Activated gamma-delta T cell treated with anti-CD3 and anti-CD28 coated beads, Interleukin-2, amount 50 U/mL, for 16 hours (primary cell): ENCODE measurements around the gene FRS3.
A peak's percentile ranks its signal among the peaks of the same experiment; 100 is the strongest.
"Not testable (repeated sequence)": the region's sequence is repeated elsewhere in the genome, so short reads cannot be mapped to it uniquely, and the experiment has no call there.

Source experiments
- DNase-seq: peaks from one replicate; pipeline ENCODE4 v3.0.0-alpha.2; 2020; ENCODE audit warnings: low read depth

The FRS3 gene, protein sequence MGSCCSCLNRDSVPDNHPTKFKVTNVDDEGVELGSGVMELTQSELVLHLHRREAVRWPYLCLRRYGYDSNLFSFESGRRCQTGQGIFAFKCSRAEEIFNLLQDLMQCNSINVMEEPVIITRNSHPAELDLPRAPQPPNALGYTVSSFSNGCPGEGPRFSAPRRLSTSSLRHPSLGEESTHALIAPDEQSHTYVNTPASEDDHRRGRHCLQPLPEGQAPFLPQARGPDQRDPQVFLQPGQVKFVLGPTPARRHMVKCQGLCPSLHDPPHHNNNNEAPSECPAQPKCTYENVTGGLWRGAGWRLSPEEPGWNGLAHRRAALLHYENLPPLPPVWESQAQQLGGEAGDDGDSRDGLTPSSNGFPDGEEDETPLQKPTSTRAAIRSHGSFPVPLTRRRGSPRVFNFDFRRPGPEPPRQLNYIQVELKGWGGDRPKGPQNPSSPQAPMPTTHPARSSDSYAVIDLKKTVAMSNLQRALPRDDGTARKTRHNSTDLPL

DNA sequence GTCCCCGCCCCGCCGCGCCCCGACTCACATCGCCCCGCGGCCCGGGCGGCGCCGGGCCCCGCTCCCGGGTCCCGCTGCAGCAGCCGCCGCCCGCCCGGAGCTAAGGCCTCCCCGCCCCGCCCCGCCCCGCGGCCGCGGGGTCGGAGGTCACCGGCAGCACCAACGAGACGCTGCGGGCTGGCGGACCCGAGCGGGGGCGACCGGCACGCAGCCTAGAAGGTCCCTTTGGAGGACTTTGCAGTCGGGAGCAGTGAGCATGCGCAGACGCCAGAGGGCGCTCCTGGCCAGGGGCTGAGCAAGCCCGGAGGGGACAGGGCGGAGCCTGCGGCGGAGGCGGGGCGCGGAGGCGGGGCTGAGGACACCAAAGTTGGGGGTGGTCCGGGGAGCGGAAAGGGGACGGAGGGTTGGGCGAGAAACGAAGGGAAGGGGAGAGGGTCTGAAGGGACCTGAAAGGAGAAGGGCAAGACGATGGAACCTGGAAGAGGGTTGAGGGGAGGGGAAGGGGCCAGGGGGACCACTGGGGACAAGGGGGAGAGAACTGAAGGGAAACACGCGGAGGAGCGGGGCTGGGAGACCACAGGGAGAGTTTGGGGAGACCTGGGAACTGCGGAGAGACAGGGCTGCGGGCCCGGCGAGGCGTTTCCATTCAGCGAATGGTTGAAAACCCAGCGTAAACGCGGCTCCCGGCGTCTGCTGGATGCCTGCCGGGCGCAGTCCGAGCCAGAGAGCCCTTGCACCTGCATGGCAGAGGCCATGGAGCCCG lies at the start of gene FRS3:
FRS3 (minus strand) TSS at position 113 of the 763 bp plus-strand sequence. CDS start 2,913 bp downstream, outside the sequence.
- peak; percentile 99 for DNase-seq

DNA sequence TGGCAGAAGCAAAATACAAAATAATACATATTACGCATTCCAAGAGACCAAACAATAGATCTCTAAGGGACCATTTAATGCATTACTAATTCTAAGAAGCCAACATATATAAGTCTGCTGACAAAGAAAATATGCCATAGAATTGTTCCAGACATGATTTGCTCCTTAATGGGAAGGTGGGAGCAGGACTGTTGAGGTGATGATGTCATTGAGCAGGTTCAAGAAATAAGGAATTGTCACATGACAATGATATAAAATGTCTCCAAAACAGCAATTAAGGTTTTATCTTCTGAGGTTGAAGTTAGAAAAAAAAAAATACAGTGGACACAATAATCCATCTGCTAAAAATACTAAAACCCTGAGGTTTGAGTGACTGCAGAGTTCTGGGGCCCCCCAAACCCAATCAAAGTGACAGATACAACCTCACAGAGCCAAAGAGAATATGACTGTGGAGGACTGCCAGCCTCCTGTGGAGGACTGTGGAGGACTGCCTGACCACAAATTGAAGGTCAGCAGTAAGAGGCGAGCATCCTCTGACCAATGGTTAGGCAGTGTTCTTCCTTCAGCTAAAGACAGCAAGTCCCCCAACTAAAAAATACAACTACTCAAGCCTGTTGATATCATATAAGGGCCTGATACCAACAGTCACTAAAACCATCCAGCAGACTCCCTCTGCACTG lies 46.8 kb upstream of the FRS3 start:
- DNase-seq = no peak

DNA sequence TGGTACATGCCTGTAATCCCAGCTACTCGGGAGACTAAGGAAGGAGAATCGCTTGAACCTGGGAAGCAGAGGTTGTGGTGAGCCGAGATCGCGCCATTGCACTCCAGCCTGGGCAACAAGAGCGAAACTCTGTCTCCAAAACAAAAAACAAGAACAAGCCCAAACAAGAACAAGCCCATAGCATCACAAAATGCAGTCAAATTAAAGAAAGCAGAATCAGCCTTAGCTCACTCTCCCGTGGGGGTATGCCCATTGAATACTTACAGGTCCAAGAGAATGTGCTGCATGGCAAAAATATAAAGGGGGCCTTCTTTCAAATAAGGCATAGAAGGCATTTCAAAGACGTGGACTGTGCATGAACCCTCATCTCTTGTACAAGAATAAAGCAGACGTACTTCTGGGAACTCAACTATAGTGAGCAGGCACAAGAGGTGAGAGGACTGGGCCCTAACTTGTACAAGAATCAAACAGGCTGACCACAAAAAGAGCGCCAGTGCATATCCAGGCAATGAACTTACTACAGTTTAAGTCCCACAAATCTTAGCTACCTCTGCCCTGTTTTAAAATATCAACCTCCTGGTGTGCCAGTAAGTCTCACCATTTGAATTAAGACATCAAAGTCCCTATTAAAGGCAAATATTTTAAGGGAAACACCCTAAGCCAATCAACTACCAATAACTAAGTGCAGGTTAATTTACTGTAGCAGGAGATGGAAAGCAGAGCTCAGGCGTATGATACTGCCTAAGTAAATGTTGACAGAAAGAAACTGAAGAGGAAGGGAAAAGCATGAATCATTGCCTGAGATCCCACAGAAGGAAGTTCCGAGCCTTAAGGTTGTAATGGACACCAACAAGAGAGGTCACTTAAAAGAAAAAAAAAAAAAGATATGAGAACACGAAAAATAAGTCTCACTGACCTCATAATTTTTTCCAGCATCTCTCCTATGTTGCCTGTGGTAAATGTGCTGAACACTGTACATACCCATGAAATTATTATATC lies 45.2 kb upstream of the FRS3 start:
- no peak for DNase-seq

DNA sequence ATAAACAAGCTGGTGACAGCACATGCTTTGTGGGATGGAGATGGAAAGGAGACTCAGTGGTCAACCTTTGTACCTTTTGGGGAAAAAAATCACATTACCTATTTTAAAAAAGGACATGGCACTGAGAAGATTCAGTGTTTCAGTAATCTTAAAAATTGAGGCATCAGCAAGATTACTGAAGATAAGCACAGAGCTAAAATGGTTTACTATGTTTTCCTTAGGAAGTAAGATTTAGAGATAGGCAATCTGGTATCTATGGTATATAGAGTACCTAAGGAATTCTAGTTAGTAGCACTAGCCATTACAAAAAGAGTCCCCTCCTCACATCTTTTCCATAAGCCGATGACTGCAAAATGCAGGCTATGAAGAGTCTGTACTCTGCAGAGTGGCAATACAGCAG lies 43.5 kb upstream of the FRS3 start:
- no peak for DNase-seq

DNA sequence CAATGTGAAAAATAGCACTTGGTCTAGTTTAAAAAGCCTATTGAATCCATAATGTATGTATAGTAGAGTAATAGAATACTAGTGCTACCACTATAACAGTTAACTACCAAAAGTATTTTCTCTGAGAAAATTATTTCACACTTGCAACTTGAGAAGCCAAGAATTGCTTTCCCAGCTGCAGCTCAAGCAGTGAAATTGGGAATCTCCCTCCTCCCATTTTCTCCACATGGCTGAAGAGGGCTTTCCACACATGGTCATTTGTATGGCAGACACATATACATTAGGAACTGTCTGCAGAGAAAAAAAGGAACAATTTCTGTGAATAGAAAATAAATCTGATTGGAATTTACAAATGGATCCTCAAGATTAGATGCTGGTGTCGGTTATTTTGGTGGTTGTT lies 42.3 kb upstream of the FRS3 start:
- DNase-seq = no peak

DNA sequence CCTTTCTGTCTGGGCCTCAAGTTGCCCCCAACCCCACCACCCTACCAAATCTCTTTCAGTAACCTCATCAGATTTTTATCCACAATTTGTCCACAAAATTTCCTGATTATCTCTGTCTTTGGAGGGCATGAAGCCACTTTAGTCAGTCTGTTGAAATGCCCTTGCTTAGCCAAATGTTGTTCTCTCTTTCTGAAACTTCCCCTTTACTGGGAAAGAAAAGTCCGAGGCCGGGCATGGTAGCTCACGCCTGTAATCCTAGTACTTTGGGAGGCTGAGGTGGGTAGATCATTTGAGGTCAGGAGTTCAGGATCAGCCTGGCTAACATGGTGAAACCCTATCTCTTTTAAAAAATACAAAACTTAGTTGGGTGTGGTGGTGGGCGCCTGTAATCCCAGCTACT lies 41.6 kb upstream of the FRS3 start:
- DNase-seq = no peak

DNA sequence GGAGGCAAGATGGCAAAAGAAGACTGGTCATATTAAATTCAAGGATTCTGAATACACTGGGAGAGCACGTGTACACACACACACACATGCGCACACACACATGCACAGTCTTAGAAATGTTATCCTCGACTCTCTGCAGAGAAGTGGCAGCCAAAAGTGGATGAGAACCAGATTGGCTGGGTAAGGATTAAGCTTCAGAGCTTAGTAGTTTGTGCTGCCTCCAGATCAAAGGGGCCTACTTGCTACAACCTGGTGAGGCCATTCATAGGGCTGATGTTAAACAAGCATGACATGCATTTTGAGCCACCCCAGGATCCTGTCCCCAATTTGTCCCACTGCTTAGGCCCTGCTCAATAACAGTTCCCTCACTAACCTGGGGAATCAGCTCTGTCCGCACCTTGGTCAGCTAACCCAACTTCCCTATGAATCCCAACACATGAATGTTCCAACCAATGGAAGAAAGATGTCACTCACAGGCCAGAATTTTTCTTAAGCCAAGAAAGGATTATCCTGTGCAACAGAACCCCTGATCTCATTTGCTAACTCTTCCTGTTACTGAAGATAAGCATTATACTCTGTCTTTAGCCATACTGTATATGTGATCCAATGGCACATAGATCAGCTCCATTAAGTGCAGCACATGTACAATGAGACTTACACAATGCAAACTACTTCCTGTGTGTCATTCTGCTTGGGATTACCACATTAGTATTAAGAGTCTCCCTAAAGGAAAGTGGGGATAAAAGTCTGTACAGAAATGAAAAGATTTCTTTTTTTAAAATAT lies 38.8 kb upstream of the FRS3 start:
- no peak for DNase-seq

DNA sequence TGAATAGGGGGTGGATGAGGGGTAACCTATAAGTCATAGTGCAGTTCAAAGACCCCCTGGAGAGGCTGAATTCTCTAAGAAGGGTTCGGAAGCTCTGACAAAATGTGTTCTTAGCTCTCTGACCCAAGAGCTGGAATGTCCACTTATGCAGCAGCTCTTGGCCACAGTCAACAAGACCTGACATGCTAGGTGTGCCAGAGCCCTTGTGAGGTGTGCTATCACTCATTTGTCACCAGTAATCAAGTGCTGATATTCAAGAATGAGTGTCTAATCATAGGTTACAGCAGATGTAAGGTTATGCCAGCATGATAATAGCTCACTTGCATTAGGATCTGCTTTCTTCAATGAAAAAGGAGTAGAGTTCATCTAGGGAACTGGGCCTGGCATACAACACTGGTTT lies 35.9 kb upstream of the FRS3 start:
- no peak for DNase-seq

DNA sequence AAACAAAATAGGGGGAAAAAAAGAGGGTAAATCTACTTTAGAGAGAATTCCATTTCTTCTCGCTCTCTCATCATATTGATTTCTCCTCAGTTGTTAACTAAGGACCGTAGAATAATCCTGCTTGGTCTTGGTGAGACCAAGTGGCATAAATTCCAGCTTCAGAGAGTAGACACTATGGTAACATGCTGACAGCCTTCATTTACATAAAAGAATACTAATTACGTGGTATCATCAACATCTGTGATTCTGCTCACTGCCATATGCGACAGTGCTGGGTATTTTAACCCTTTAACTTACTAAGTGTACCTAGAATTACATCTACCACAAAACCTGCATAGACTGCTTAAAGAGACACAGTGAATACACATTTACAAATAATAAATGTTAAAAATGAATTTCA lies 34.9 kb upstream of the FRS3 start:
- DNase-seq = no peak

DNA sequence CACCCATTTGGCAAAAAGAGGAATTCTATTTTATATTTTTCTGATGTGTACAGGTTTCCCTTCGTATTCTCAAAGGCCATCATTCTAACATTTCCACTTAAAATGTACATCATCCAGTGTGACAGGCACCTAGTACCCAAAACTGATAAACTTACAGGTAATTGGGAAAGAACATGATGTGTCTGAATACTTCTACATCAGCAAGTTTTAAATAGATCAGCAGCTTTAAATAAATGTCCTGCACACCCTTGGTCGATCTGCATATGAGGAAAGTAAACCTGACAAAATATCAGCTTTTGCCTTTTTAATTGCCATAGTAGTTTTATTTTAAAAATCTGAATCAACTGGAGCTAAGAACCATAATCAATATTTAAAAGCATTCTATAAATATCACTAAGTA lies 34.3 kb upstream of the FRS3 start:
- DNase-seq = no peak

DNA sequence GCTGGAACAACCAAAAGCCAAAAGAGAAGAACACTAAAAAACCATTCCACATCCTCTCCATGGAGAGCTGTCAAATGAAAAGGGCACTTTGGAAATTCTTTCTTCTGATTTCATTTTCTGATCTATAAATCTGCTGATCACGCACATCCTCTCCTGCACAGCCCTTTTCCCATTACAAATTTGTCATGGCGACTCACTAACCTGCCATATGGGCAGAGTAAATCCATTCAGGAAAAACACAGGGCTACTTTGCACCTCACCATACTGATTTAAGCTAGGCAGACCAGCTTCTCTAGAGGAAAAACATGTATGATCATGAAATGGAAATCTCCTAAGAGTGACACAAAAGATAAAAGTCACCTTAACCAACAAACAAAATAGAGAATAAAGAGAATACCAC lies 33.8 kb upstream of the FRS3 start:
- no peak for DNase-seq

DNA sequence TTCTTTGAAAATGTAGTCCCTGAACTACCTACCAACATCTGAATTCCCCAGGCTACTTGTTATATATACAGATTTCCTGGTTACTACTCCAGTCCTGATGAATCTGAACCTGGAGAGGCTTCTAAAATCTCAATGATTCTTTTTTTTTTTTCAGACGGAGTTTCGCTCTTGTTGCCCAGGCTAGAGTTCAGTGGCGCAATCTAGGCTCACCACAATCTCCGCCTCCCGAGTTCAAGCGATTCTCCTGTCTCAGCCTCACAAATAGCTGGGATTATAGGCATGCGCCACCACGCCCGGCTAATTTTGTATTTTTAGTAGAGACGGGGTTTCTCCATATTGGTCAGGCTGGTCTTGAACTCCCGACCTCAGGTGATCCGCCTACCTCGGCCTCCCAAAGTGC lies 32.2 kb upstream of the FRS3 start:
- not testable (repeated sequence) for DNase-seq

DNA sequence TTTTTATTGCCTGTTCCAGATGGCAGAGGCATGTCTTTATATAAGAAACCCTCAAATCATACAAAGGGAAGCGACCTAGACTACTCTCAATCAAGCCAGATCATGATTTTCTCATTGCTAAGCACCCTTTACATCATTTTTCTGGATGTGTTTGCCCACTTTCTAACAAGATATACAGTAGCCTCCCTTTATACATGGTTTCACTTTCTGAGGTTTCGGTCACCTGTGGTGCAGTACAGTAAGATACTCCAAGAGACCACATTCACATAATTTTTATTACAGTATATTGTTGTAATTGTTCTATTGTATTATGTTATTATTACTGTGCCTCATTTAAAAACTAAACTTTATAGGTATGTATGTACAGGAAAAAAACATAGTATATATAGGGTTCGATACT lies 31.4 kb upstream of the FRS3 start:
- no peak for DNase-seq

DNA sequence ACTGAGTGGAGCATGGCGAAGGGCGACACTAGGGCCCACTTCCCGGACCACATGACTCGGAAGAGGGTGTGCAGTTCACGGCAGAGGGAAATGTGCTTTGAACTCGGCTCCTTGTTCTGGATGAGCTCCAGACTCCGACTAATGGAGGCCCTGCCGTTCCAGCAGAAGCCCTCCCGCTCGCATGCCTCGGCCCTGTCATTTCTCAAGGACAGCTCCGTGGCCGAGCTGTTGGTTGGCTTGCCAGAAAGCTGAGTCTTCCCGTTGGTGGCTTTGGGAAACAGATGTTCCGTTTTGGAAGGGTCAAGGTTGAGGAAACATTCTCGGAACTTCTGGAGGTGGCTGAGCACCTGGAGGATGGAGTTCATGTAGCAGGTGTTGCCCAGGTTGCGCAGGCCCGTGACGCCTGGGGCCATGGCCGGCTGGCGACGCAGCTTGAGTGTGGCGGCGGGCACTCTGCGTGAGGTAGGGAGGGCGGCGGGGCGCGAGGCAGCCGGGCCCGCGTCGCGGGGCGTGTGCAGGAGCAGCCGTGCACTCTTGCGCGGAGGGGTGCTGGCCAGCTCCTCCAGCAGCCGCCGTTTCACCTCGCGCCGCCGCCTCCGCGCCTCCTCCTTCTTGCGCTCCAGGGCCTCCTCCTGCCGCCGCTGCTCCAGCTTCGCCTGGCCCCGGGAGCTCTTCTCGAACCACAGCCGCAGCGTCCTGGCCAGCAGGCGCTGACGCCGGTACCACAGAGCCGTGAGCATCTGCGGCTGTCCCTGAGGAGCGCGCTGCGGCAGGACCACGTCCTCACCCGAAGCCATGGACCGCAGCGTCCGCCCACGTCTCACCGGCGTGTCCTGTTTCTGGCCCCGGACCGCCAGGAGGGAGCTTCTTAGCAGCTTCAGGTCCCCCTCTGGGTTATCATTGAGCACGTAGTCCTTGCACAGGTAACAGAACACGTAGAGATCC lies 26.4 kb upstream of the FRS3 start:
- DNase-seq = no peak

DNA sequence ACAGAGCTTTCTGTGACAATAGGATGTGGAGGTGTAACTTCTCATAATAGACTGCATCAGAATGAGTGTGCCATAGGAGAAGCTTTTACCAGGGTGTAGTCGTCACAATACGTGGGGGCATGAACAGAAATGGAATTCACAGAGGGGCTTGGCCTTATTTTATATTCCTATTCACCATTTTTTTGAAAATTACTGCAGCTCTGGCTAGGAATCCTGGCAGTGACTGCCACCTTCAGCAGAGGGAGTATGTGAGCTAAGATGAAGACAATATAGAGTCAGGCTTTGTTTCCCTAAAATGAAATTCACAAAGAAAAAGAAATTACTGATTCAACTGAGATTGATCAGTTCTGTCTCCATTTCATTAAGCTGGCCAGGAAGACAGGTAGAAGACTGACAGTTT lies 21.7 kb upstream of the FRS3 start:
- DNase-seq = no peak

DNA sequence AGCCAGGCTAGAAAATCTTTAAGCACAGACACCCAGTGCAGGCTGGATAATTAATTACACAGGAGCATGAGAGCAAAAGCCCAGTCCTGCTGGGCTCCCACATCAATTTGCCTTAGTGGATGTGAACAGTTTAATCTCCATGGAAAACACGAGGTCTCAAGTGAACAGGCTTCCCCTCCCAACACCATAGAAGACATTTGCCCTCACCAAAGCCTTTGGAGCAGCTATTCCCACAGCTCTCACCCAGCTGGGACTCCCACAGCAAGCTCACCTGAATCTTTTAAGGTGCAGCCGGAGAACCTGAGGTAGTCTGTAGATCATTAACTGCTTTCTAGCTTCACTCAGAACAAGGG lies 19.8 kb upstream of the FRS3 start:
- DNase-seq = no peak

DNA sequence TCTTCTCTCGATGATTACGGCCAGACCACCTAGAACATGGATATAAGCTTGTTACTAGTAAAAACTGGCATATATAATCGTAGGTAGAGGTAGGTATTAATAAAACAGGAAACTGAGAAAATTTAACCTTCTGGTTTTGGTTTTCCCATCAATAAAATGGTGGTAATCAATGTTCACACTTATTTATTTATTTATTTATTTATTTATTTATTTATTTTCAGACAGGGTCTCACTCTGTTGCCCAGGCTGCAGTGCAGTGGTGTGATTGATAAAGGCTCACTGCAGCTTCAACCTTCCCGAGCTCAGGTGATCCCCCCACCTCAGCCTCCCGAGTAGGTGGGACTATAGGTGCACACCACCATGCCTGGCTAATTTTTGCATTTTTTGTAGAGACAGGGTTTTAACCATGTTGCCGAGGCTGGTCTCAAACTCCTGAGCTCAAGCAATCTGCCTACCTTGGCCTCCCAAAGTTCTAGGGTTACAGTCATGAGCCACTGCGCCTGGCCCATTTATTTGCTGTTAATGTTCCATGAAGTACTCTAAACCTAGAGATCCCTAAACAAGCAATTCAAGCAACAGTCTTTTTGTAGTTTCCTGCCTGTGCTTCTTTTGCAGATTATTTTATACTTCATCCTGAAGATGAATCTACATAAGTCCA lies 19.3 kb upstream of the FRS3 start:
- DNase-seq = no peak

DNA sequence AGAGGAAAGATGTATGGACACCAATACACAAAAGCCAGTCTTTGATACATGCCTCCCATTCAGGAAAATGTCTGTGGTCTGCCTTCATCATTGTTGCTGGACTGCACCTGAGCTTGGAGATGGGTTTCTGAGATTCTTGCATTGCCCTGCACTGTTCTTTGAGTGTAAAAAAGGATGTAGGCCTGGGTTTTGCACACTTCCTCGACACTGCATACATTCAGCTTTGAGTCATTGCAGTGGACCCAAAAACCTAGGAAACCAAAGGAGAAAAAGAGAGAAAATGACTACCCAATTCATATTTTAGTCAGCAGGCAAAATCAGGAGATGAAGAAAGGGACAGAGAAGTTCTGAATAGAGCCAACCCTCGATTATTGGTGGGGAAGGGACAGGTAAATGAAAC lies 16.8 kb upstream of the FRS3 start:
- no peak for DNase-seq

DNA sequence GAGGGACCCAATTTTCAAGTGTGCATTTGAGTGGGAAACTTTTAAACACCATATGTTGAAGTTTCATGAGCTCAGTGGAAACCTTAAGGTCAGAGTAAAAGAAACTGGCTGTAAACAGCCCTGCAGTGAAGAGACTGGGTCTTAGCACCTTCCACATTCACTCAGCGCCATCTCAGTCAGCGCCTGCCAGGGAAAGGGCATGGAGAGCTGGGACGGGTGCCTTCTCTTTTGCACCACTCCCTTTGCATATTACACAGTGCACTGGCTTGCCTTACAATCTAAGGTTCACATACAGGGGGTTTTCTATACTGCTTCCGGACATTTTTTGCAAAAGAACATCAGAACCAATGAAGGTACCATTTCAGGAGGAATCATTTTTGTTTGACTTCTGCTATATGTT lies 12.3 kb upstream of the FRS3 start:
- no peak for DNase-seq
